Gastroesophageal sphincter (tissue), 3 donors: ENCODE measurements around the gene FBXW8.

Experiments used
- POLR2A ChIP-seq, 2 donors: fragments of 450-650 bp; IDR thresholded peaks; one replicate each; pipeline ENCODE4 v1.6.1; 2017; ENCODE audit warnings: antibody characterized with exemption in 2 of 2, mild to moderate bottlenecking in 2 of 2, moderate library complexity in 1 of 2
- POLR2AphosphoS5 ChIP-seq: sonication (generic); formaldehyde crosslinking; IDR thresholded peaks from one replicate; pipeline ENCODE4 v1.6.1; 2017; ENCODE audit warnings: antibody characterized with exemption
- TF ChIP-seq, protein P1 (sequence below), 4 experiments: fragments of 200-600 bp in 2 of 4; fragments of 450-650 bp in 2 of 4; sonication (generic) in 1 of 4; IDR thresholded peaks; one replicate each; pipeline ENCODE4 v1.5.1; 2017 to 2019; ENCODE audit warnings: antibody characterized with exemption in 4 of 4, mild to moderate bottlenecking in 2 of 4, moderate library complexity in 2 of 4

DNA sequence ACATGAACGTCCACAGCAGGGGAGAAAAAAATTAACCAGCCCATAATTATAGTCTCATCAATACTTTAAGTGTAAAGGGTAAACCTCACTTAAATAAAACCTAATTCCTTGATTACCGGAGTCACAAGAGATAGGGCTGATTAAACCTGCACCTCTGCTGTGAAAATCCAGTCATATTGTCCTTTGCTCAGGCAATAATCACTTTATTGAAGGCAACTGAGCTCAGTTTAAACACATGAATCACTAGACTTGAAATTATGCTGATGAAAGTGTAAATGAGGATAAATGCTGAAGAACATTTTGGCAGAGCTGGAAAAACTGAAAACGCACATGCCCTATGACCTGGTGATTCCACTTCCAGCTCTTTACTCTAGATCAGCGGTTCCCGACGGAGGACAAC is 22.9 kb upstream of the FBXW8 start:
- TF ChIP-seq, protein P1, sequence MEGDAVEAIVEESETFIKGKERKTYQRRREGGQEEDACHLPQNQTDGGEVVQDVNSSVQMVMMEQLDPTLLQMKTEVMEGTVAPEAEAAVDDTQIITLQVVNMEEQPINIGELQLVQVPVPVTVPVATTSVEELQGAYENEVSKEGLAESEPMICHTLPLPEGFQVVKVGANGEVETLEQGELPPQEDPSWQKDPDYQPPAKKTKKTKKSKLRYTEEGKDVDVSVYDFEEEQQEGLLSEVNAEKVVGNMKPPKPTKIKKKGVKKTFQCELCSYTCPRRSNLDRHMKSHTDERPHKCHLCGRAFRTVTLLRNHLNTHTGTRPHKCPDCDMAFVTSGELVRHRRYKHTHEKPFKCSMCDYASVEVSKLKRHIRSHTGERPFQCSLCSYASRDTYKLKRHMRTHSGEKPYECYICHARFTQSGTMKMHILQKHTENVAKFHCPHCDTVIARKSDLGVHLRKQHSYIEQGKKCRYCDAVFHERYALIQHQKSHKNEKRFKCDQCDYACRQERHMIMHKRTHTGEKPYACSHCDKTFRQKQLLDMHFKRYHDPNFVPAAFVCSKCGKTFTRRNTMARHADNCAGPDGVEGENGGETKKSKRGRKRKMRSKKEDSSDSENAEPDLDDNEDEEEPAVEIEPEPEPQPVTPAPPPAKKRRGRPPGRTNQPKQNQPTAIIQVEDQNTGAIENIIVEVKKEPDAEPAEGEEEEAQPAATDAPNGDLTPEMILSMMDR (IDR thresholded peaks at IDR 0.05): no peak
- TF ChIP-seq POLR2AphosphoS5 (no peak), POLR2A (IDR thresholded peaks at IDR 0.05) (no peak)
